CD4-positive, alpha-beta T cell treated with Interleukin-6 at 100 ng/mL for 8 hours (primary cell): ENCODE data around the gene PAK4.
A peak's percentile ranks its signal among the peaks of the same experiment; 100 is the strongest.
"Not testable (repeated sequence)": the region's sequence is repeated elsewhere in the genome, so short reads cannot be mapped to it uniquely, and the experiment has no call there.

Experiments
- DNase-seq: peaks from one replicate; pipeline ENCODE4 v3.0.0-alpha.2; 2020; ENCODE audit warnings: mixed read lengths, low spot score

PAK4 gene

DNA sequence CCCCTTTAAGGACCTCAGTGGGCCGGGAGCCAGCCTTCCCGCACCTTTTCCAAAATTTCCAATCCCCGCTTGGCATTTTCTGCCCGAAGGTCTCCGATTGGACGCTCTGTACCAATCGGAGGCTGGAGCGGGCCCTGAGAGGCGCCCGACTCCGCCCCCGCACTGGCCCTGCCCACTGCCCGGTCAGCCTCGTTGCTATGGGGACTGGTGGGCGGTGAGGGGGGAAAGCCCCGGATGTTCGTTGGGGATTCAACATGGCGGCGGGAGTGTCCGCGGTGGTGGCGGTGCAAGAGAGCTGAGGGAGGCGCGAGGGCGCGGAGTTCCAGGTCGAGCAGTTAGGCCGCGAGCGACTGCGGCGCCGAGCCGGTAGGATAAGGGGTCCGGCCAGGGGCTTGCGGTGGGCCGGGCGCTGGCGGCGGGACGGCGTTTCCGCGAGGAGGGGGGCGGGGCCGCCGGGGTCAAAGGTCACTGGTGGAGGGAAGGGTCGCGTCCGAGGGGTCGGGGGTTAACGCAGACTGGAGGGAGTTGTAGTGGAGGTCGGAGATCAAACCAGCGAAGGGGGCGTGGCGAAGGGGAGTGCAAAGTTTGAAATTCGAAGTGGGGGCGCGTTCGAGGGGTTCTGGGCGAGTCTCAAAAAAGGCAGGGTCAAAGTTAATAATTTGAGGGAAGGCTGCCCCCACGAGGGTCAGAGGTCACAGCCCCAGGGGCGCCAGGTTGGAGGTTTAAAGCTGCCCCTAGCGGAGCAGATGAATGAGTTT lies at the start of gene PAK4:
TSS of gene PAK4 (plus strand) at position 233 of the 758 bp plus-strand sequence. CDS start 43,768 bp downstream, outside the sequence.
- peak; percentile 96 for DNase-seq

- no peak for DNase-seq
Observed at GRCh38 chr19:39077323-39077722, 48.3 kb upstream of the PAK4 start.

DNA sequence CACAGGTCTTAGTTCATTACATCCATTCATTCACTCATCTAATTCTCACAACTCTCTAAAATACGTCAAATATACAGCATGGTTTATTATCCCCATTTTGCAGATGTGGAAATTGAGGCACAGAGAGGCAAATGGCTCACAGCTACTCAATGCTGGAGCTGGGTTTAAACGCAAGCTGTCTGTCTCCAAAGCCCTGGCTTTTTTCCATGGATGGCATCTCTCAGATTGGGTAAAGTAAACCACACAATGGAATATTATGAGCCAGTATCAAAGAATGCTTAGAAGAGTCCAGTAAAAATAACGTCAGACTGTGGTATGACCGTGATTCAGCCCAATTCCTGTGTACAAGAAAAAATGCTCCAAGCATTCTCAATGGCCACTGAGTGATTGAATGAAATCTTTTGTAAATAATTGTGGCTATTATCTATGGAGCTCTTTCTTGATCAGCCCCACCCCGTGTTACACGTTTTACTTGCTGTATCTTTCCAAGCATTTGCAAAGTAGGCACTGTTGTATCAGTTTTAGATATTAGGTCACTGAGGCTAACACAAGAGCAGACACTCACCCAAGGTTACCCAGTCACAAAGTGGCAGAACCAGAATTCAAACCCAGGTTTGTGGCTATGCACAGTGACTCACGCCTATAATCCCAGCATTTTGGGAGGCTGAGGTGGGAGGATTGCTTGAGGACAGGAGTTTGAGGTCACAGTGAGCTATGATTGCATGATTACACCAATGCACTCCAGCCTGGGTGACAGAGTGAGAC lies 47.0 kb upstream of the PAK4 start:
- no peak for DNase-seq

DNA sequence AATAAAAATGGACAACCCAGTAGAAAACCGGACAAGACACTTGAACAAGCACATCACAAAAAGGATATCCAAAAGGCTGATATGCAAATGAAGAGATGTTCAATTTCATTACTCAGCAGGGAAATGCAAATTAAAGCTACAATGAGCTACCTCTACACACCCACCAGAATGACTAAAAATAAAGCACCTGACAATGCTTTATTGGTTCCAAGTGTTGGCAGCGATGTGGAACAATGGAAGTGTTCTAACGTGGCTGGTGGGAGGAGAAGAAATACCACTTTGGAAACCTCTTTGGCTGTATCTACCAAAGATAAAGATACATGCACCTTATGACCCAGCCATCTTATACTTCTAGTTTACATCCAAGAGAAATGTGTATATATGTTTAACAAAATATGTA lies 45.2 kb upstream of the PAK4 start:
- DNase-seq = no peak

DNA sequence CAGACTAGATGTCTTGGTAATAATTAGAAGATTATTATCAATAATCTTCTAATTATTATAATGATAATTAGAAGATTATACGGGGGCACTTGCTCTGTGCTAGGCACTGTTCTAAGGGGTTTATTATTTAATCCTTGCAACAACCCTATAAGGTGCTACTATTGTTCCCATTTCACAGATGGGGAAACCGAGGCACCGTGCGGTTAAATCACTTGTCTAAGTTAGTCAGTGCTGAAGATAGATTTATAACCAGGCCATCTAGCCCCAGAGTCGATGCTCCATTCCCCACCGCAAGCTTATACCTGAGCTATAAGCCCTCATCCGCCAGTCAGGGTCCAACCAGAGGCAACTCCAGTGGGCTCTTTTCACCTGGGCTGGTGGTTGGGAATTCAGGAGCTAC lies 43.4 kb upstream of the PAK4 start:
- no peak for DNase-seq

DNA sequence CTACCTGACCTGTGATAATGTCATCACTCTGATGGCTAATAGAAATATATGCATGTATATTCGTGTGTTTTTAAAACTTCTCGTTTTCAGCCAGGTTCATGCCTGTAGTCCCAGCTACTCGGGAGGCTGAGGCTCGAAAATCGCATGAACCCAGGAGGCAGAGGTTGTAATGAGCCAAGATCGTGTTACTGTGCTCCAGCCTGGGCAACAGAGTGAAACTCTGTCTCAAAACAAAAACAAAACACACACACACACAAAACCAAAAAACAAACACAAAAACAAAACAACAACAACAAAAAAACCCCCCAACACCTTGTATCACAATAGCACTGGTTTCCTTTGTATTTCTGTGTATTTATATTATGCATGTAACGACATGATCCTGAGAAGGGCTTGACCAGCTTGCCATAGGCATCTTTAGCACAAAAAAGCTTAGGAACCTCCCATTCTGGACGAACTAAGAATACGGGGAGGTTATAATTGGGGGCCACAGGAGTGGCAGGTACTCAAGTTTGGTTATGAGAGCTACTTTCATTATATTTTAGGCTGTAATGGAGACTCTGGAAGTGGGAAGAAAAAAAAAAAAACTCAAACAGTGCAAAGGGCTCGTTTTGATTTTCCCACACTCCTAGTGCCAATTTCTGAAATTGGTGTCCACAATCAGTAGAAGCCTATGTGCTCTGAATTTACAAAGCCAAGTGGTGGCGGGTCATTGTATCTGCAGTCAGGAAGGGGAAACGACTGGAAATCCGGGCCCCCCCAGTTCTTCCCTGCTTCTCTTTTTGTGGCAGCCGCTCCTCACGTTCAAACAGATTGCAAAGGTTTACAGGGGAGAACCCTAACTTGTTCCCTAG lies 42.6 kb upstream of the PAK4 start:
- DNase-seq = no peak

DNA sequence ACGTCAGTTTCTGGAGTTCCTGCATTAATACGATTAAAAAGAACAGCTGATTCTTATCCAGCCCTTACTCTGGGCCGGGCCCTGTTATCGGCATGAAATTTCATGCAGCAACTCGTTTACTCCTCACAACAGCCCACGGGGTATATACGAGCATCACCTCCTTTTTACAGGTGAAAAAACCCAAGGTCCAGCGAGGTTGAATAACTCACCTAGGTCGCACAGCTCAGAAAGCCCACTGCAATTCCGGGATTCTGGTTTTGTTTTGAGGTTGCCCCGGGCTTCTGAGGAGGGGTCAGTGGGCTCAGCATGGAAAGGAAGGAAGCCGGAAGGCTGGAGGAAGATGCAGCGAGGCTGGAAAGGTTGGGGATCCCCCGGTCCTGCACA lies 42.0 kb upstream of the PAK4 start:
- no peak for DNase-seq

GRCh38 chr19:39083983-39084731 lies 41.4 kb upstream of the PAK4 start, which contains the start of gene ACP7:
TSS of gene ACP7 (plus strand) at chr19:39084368. CDS start at chr19:39085270, 902 bp downstream.
- DNase-seq = no peak

- DNase-seq = no peak
Observed at GRCh38 chr19:39084732-39085080, 40.9 kb upstream of the PAK4 start.

DNA sequence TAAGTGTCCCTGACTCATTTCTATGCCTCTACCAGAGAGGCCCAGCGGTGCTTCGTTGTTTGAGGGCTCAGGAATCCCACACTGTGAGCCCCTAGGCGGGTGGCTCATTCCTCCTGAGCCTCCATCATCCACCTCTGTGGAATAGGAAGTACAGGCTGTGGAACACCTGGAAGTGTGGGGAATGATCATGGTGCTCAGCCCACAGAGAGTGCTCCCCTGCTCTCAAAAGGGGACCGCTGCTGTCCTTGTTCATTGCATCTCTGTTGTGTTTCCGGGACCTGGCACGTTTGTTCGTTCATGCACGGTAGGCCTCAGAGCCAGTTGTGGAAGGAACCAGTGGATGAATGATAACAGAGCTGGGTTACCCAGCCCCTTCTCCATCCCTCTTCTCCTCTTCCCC lies 40.2 kb upstream of the PAK4 start:
- DNase-seq = no peak

- no peak for DNase-seq
Observed at GRCh38 chr19:39086386-39086785, 39.2 kb upstream of the PAK4 start.

GRCh38 chr19:39087907-39088686 lies 37.5 kb upstream of the PAK4 start:
- DNase-seq = no peak

DNA sequence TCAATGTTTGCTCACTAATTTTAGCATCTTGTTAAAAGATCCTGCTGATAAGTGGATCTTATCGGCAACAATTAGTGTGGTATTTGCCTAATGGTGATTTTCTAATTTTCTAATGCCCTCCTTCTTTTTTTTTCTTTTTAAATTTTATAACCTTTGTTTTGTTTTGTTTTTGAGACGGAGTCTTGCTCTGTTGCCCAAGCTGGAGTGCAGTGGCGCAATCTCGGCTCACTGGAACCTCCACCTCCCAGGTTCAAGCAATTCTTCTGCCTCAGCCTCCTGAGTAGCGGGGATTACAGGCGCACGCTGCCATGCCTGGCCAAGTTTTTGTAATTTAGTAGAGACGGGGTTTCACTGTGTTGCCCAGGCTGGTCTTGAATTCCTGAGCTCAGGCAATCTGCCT lies 35.6 kb upstream of the PAK4 start:
- not testable (repeated sequence) for DNase-seq

- no peak for DNase-seq
Observed at GRCh38 chr19:39090881-39091280, 34.7 kb upstream of the PAK4 start.

- not testable (repeated sequence) for DNase-seq
Observed at GRCh38 chr19:39095799-39096540, 29.6 kb upstream of the PAK4 start.

GRCh38 chr19:39097299-39097698 lies 28.3 kb upstream of the PAK4 start:
- no peak for DNase-seq

GRCh38 chr19:39097721-39098120 lies 27.9 kb upstream of the PAK4 start:
- DNase-seq = no peak

DNA sequence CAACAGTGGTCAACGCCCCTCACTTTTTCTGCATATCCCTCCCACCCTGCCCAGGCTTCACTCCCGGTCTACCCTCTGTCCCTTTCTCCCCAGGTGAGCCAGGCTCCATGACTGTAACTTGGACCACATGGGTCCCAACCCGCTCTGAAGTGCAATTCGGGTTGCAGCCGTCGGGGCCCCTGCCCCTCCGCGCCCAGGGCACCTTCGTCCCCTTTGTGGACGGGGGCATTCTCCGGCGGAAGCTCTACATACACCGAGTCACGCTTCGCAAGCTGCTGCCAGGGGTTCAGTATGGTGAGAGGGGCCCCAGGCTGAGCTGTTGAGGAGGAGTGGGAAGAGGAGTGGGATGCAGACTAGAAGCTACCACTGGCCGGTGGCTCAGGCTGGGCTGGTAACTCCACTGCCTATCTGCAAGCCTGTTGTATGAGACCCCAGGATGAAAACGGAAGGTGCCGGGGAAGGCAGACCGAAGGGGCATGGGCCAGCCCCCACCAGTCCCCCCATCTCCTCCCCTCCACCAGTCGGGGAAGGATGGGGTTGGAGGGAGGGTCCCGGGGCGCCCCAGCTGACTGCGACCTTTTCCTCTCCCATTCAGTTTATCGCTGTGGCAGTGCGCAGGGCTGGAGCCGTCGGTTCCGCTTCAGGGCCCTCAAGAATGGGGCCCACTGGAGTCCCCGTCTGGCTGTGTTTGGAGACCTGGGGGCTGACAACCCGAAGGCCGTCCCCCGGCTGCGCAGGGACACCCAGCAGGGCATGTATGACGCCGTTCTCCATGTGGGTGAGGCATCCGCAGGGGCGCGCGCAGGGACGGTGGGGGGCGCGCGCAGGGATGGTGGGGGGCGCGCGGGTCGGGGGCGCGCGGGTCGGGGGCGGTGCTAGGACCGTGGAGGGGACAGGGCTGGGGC lies 27.0 kb upstream of the PAK4 start:
- no peak for DNase-seq

- no peak for DNase-seq
Observed at GRCh38 chr19:39099341-39099740, 26.2 kb upstream of the PAK4 start.
